ENCODE results near the gene EPHB3. TPM values are rescaled to one million over a fixed set of nuclear protein-coding genes. Genes with fewer than 3 reads are reported as not detected.

The EPHB3 gene
- total and polyA plus RNA-seq, 12 donors: 0.29 to 3.7 (median 1.2) TPM

- Histone ChIP-seq H3K27me3 (no peaks in the 10 kb centered on the region), H3K36me3 (replicated peaks in 1 of 2) (no peaks in the 10 kb centered on the region), H3K4me3 (no peak overlapping the region), H3K27ac (no peak overlapping the region), H3K9me3 (replicated peaks in 1 of 3) (no peaks in the 10 kb centered on the region), H3K4me1 (replicated peaks in 1 of 2) (no peaks in the 10 kb centered on the region)
- intact Hi-C loops (cut with DNase I): no loop called here
- DNase-seq: no peak
- TF ChIP-seq, protein P1, sequence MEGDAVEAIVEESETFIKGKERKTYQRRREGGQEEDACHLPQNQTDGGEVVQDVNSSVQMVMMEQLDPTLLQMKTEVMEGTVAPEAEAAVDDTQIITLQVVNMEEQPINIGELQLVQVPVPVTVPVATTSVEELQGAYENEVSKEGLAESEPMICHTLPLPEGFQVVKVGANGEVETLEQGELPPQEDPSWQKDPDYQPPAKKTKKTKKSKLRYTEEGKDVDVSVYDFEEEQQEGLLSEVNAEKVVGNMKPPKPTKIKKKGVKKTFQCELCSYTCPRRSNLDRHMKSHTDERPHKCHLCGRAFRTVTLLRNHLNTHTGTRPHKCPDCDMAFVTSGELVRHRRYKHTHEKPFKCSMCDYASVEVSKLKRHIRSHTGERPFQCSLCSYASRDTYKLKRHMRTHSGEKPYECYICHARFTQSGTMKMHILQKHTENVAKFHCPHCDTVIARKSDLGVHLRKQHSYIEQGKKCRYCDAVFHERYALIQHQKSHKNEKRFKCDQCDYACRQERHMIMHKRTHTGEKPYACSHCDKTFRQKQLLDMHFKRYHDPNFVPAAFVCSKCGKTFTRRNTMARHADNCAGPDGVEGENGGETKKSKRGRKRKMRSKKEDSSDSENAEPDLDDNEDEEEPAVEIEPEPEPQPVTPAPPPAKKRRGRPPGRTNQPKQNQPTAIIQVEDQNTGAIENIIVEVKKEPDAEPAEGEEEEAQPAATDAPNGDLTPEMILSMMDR (IDR thresholded peaks at IDR 0.05): no peak
- no peak for TF ChIP-seq POLR2A (IDR thresholded peaks at IDR 0.05)
- 87 to 91% (median 88%) methylated on average over 15 of the region's 15 CpGs for WGBS, 4 donors
Measured at GRCh38 chr3:184630861-184631471, 69.4 kb downstream of the EPHB3 start.

- WGBS, 4 donors: 83 to 87% (median 84%) methylated on average over 13 to 19 of the region's 19 CpGs
- TF ChIP-seq, protein P1 (IDR thresholded peaks at IDR 0.05): no peak
- no peak for TF ChIP-seq POLR2A (IDR thresholded peaks at IDR 0.05)
- no peak for DNase-seq
- Histone ChIP-seq H3K4me3 (no peak overlapping the region), H3K27ac (no peak overlapping the region), H3K27me3 (no peaks in the 10 kb centered on the region), H3K4me1 (replicated peaks in 1 of 2) (no peaks in the 10 kb centered on the region), H3K36me3 (replicated peaks in 1 of 2) (no peaks in the 10 kb centered on the region), H3K9me3 (replicated peaks in 1 of 3) (no peaks in the 10 kb centered on the region)
- intact Hi-C loops (cut with DNase I): no loop called here
Measured at GRCh38 chr3:184631472-184631861, 69.9 kb downstream of the EPHB3 start.

Other genes with a start within 250 kb of the EPHB3 start
- gene EIF4G1, start 247.2 kb upstream of the EPHB3 start, total RNA-seq: 100 to 1,000 TPM; 231 to 600 (median 356) TPM
- 100 to 1,000 TPM; 248 to 411 (median 268) TPM for gene EIF4G1, start 247.2 kb upstream of the EPHB3 start, polyA plus RNA-seq
- gene FAM131A, start 224.2 kb upstream of the EPHB3 start, total RNA-seq: 10 to 100 TPM; 13.9 to 42.4 (median 32.5) TPM
- gene FAM131A, start 224.2 kb upstream of the EPHB3 start, polyA plus RNA-seq: 10 to 100 TPM; 13.3 to 43.0 (median 39.4) TPM
- 10 to 100 TPM in 5 of 9 donors, 1 to 10 TPM in 4; 7.5 to 24.4 (median 13.3) TPM for gene CLCN2, start 200.2 kb upstream of the EPHB3 start, total RNA-seq
- gene CLCN2, start 200.2 kb upstream of the EPHB3 start, polyA plus RNA-seq: 10 to 100 TPM; 11.4 to 27.8 (median 22.3) TPM
- gene POLR2H, start 200.1 kb upstream of the EPHB3 start, total RNA-seq: 100 to 1,000 TPM in 1 of 9 donors, 10 to 100 TPM in 8; 63.1 to 101 (median 71.2) TPM
- 100 to 1,000 TPM in 2 of 3 donors, 10 to 100 TPM in 1; 87.7 to 199 (median 194) TPM for gene POLR2H, start 200.1 kb upstream of the EPHB3 start, polyA plus RNA-seq
- gene THPO, start 183.6 kb upstream of the EPHB3 start, total RNA-seq: 1 to 10 TPM in 3 of 9 donors, under 1 TPM in 3, not detected in 3; 0.11 to 5.3 (median 1.6) TPM
- gene THPO, start 183.6 kb upstream of the EPHB3 start, polyA plus RNA-seq: 1 to 10 TPM in 2 of 3 donors, under 1 TPM in 1; 0.82 to 4.4 (median 2.2) TPM
- 100 to 1,000 TPM in 1 of 9 donors, 10 to 100 TPM in 6, 1 to 10 TPM in 2; 1.1 to 101 (median 23.7) TPM for gene CHRD, start 181.7 kb upstream of the EPHB3 start, total RNA-seq
- 10 to 100 TPM in 2 of 3 donors, 1 to 10 TPM in 1; 1.9 to 51.0 (median 41.2) TPM for gene CHRD, start 181.7 kb upstream of the EPHB3 start, polyA plus RNA-seq
- gene MAGEF1, start 150.3 kb downstream of the EPHB3 start, total RNA-seq: 10 to 100 TPM; 23.7 to 69.1 (median 36.7) TPM
- gene MAGEF1, start 150.3 kb downstream of the EPHB3 start, polyA plus RNA-seq: 10 to 100 TPM; 22.1 to 40.5 (median 24.2) TPM